Mucosa of gallbladder (tissue), 1 donor: ENCODE data around the gene CPLANE1. TPM values are rescaled to one million over a fixed set of nuclear protein-coding genes. Genes with fewer than 3 reads are reported as not detected.

ENCODE experiments used
- DNase-seq: peaks from one replicate; pipeline ENCODE4 v3.0.0-alpha.2; 2020; ENCODE audit warnings: low spot score
- total RNA-seq: library from RNA; stranded (reverse); gene quantifications from one replicate; pipeline ENCODE4 v1.2.1, GENCODE V29; 2021
- donor health status: DM: no; HTN: no; CAD: no.

Gene CPLANE1
- total RNA-seq, 1 donor from 2014 or later: 20.2 TPM

DNA sequence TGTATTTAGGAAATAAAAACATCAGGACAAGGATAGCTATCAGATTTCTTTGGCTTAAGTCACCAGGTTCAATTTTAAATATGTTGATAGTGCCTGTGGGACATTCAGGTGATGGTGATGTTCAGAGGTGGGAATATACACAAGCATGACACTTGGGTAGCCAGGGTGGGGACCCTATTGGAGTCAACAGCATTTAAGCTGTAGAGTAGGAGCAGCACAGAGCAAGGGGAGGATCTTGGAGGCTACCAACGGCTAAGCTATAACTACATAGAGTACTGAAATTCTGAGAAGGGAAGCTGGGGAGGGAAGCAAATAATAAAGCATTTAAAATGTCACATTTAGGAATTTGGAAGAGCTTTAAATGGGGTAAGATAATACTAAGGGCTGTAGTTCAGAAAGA lies 177.7 kb downstream of the CPLANE1 start:
- DNase-seq: no peak

DNA sequence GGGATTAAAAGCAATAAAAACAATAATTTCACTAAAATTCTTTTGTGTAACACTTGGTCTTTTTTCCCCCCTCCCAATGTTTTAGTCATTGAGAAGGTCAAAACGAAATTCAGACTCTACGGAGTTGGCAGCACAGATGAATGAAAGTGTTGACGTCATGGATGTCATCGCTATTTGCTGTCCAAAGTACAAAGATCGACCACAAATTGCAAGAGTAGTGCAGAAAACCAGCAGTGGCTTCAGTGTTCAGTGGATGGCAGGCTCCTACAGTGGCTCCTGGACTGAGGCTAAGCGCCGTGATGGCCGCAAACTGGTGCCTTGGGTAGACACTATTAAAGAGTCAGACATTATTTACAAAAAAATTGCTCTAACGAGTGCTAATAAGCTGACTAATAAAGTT lies 184.7 kb downstream of the CPLANE1 start:
- no peak for DNase-seq

DNA sequence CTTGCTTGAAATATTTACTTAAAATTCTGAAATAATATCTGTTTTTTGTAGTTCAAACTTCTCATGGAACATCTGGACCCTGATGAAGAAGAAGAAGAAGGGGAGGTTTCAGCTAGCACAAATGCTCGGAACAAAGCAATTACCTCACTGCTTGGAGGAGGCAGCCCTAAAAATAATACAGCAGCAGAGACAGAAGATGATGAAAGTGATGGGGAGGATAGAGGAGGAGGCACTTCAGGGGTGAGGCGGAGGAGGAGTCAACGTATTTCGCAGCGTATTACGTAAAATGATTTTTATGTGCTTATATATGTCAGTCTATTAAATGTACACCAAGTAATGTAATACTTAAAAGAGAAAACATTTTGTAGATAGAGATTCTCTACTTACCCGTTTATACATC lies 185.4 kb downstream of the CPLANE1 start:
- DNase-seq: no peak

DNA sequence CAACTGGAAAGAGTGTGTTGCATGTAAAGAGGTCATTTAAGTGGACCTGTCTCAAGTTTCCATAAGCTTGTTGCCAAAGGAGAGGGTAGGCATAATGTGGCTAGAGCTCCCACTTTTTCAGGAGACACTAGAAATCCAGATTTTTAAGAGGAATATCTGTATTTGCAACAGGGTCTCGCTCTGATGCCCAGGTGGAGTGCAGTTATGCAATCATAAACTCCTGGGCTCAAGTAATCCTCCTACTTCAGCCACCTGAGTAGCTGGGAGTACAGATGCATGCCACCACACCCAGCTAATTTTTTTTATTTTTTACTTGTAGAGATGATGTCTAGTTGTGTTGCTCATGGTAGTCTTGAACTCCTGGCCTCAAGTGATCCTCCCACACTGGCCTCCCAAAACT lies 189.1 kb downstream of the CPLANE1 start:
- DNase-seq: no peak

DNA sequence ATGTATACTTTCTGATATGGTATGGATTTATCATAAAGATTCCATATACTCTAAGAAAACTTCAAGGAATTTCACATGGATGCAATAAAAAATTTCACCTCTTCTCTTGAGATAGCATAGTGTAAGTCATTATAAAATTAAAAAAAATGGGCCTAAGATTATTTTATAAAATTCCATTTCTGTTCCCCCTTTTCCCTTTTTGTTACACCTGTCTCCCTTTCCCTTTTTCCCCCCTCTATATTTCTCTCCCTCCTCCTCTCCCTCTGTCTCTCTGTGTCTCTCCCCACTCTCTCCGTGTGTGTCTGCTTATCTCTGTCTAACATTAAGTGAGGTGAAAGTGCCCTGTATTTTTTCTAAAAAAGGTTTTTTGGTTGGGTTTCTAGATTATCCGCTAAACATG lies 192.4 kb downstream of the CPLANE1 start:
- no peak for DNase-seq

Other genes starting within 250 kb of the CPLANE1 start
- 14.7 TPM for gene NUP155, start 121.7 kb upstream of the CPLANE1 start, total RNA-seq
- gene WDR70, start 129.9 kb upstream of the CPLANE1 start, total RNA-seq: 26.7 TPM